ENCODE data around the gene PRIM1. TPM values are rescaled to one million over a fixed set of nuclear protein-coding genes. Genes with fewer than 3 reads are reported as not detected.
A peak's percentile ranks its signal among the peaks of the same experiment; 100 is the strongest.

Gene PRIM1
- total RNA-seq, 1 donor from 2014 or later = 3.7 TPM

DNA sequence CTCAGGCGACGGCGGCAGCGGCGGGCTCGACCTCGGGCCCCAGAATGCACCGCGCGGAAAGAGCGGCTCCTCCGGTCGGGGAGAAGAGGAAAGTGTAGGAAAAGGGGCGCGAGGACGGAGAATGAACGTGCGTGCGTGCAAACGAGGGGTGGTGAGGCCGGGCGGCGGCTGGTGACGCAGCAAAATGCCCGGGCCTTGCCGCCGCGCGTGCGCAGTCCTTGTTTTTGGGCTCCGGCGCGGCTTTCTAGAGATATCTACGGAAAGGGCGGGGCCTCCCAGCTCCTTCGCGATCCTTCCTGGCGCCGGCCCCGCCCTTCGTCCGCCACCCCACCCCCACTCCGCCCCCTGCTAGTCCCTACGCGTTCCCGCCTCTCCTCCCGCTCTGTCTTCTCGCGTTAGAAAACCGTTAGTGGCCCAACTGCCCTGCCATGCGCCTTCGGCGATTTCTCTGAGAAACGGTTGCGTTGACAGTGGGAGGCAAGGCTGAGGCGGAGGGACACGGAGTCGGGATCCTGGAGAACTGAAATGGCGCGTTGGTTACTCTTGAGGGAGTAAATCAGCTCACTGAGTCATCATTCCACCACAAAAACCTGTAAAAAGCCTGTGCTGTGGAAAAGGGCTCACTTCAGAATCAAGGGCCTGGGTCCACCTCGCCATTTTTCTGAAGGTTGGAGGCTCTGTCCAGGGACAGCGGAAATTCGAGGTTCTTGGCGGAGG is 63.8 kb downstream of the PRIM1 start, which contains the start of gene PTGES3:
Gene PTGES3 (minus strand): TSS at position 156 of the 717 bp plus-strand sequence. CDS start 285 bp downstream, outside the sequence.
- no peaks in the 10 kb centered on the region for H3K36me3 ChIP-seq (ENCODE audit: control insufficient read depth, insufficient read depth, low read length)
- H3K4me3 ChIP-seq (ENCODE audit: low read depth, low read length) = peak within 1 kb of the TSS; percentile 69
- FAIRE-seq (no peak), DNase-seq (ENCODE audit: low read depth) (peak; percentile 95)
- H3K27me3 ChIP-seq (ENCODE audit: control insufficient read depth, insufficient read depth, low read length) = no peaks in the 10 kb centered on the region
- no peak for TF ChIP-seq CTCF (IDR thresholded peaks at IDR 0.05; ENCODE audit: insufficient read depth, low read length, severe bottlenecking)

DNA sequence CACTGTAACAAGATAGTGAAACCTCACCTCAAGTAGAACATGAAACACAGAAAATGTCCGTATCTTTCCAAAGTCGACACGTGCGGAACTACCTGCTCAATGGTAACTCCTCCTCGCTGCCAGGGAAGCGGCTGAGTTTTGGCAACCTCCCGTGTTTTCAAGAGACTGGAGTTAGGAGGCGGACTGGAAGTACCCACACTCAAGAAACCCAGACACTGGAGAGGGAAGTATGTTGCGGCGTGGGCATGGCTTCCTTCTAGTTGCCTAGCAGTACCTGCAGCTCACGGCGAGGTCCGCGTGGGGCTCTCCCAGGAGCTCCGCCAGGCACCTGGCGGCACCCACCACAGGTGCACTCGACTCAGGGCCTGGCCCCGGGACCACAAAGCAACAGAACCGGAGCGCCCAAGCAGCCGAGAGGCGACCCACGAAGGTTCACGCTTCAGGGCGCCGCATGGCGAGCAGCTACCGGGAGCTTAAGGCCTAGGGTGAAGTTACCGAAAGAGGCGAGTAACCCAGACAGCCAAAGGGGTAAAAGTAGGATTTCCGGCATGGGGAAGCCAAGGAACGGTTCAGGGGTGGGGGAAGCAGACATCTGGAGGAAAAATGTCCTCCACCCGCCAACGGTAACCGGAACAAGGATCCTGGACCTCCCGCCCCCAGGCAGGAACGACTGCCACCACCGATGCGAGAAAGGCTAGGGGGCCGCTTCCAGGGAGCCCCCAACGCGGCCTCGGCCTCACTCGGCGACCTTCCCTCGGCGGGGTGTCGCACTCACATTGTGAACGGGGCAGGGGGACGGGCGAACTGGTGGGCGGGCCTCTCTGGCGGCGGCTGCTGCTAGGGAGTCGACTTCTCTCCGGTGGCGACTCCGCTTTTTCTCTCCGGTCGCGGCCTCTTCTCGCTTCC is 64.6 kb downstream of the PRIM1 start:
- Histone ChIP-seq H3K27me3 (ENCODE audit: control insufficient read depth, insufficient read depth, low read length) (no peaks in the 10 kb centered on the region), H3K4me3 (ENCODE audit: low read depth, low read length) (peak overlapping the region; percentile 69), H3K36me3 (ENCODE audit: control insufficient read depth, insufficient read depth, low read length) (no peaks in the 10 kb centered on the region)
- FAIRE-seq (no peak), DNase-seq (ENCODE audit: low read depth) (peak; percentile 40)
- no peak for TF ChIP-seq CTCF (IDR thresholded peaks at IDR 0.05; ENCODE audit: insufficient read depth, low read length, severe bottlenecking)

DNA sequence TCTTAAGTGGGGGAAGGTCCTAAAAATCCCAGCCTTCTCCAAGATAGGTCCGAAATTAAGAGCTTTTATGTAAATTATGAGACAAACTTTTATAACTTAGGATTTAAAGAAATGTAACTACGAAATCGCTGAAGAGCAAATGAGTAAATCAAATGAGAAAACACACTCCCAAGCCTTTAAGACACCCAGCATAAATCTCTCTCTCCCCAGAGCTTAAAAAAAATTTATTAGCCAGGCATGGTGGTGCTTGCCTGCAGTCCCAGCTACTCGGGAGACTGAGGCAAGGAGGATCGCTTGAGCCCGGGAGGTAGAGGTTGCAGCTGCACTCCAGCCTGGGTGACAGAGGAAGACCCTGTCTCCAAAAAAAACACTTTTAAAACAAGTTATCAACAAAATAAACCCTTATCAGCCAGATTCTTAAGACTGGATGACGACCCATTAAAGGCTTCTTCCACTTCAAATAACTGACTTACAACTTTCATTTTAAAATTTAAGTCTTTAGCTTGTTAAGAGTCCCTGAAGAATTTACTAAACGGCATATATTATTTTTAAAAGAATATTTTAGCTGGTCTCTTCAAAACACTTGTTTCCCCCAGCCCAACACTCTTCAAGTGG is 67.3 kb downstream of the PRIM1 start:
- H3K27me3 ChIP-seq (ENCODE audit: control insufficient read depth, insufficient read depth, low read length) = no peaks in the 10 kb centered on the region
- FAIRE-seq (no peak), DNase-seq (ENCODE audit: low read depth) (no peak)
- peaks cover 4% of the 10 kb centered on the region for H3K36me3 ChIP-seq (ENCODE audit: control insufficient read depth, insufficient read depth, low read length)
- TF ChIP-seq CTCF (IDR thresholded peaks at IDR 0.05; ENCODE audit: insufficient read depth, low read length, severe bottlenecking) = no peak
- peak overlapping the region; percentile 3 for H3K4me3 ChIP-seq (ENCODE audit: low read depth, low read length)

DNA sequence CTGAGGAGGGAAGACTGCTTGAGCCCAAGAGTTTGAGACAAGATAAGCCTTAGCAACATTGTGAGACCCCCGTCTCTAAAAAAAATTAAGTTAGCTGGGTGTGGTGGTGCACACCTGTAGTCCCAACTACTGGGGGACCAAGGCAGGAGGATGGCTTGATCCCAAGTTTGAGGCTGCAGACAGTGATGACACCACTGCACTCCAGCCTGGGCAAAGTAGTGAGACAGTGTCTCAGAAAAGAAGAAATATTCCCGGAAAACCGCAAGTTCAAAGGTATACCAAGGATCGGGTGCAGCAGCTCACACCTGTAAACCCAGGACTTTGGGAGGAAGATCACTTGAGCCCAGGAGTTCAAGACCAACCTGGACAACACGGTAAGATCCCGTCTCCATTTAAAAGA is 69.8 kb downstream of the PRIM1 start:
- no peak for TF ChIP-seq CTCF (IDR thresholded peaks at IDR 0.05; ENCODE audit: insufficient read depth, low read length, severe bottlenecking)
- Histone ChIP-seq H3K4me3 (ENCODE audit: low read depth, low read length) (no peak overlapping the region), H3K36me3 (ENCODE audit: control insufficient read depth, insufficient read depth, low read length) (peaks cover 4% of the 10 kb centered on the region), H3K27me3 (ENCODE audit: control insufficient read depth, insufficient read depth, low read length) (no peaks in the 10 kb centered on the region)
- FAIRE-seq (no peak), DNase-seq (ENCODE audit: low read depth) (no peak)

Other genes with a start within 250 kb of the PRIM1 start
- 9.2 and 11.0 TPM in 2 replicates for gene RBMS2, start 230.5 kb downstream of the PRIM1 start, total RNA-seq
- gene BAZ2A, start 122.0 kb downstream of the PRIM1 start, total RNA-seq = 10.8 and 19.1 TPM in 2 replicates
- gene ATP5F1B, start 106.3 kb downstream of the PRIM1 start, total RNA-seq = 519 and 608 TPM in 2 replicates
- 58.4 and 64.3 TPM in 2 replicates for gene PTGES3, start 64.0 kb downstream of the PRIM1 start, total RNA-seq
- 1,412 and 1,419 TPM in 2 replicates for gene NACA, start 27.0 kb downstream of the PRIM1 start, total RNA-seq
- gene HSD17B6, start 11.0 kb upstream of the PRIM1 start, total RNA-seq = under 0.01 TPM in 1 of 2 replicates, not detected in the other
- 0.26 and 4.9 TPM in 2 replicates for gene SDR9C7, start 182.1 kb upstream of the PRIM1 start, total RNA-seq
- 0.51 and 1.6 TPM in 2 replicates for gene RDH16, start 205.3 kb upstream of the PRIM1 start, total RNA-seq